SK-N-SH (cell line): Measurements from ENCODE around the gene ZKSCAN1. TPM values are rescaled to one million over a fixed set of nuclear protein-coding genes. Genes with fewer than 3 reads are reported as not detected.

ENCODE experiments used
- CTCF ChIA-PET: fragments of 300-600, 350-600 bp; formaldehyde crosslinking; extraction: SDS; loops from one replicate; lab custom pipeline; 2021; lab: Yijun Ruan, JAX
- POLR2A ChIA-PET: fragments of 350-600 bp; sonication (Branson Sonifier 250); formaldehyde crosslinking; extraction: SDS; loops from one replicate; lab custom pipeline; 2020; ENCODE audit warnings: antibody characterized with exemption, inconsistent platforms; lab: Yijun Ruan, JAX
- DNase-seq: peaks from one replicate; pipeline ENCODE4 v3.0.0; 2012
- H2AFZ ChIP-seq: fragments of 200-600 bp; sonication (generic); 2 replicates; pipeline ENCODE4 v1.8.1; 2016; ENCODE audit warnings: antibody characterized with exemption, mild to moderate bottlenecking, low read depth
- H3F3A ChIP-seq: fragments of 200-600 bp; sonication (generic); replicated peaks from 2 replicates; pipeline ENCODE3; 2016; ENCODE audit warnings: antibody characterized with exemption, mild to moderate bottlenecking; ENCODE audit not compliant: insufficient read depth
- H3K27ac ChIP-seq, 2 experiments: fragments of 200-500 bp in 1 of 2; fragments of 200-600 bp in 1 of 2; sonication (Bioruptor generic) in 1 of 2; sonication (generic), shearing (Covaris generic) in 1 of 2; 2 replicates each; pipeline versions ENCODE4 v1.5.1 to v1.6.1; 2014 to 2016; ENCODE audit warnings: low read depth in 2 of 2, inconsistent platforms in 1 of 2, low read length in 1 of 2, mild to moderate bottlenecking in 1 of 2, mixed read lengths in 1 of 2
- H3K27me3 ChIP-seq: fragments of 200-600 bp; sonication (generic), shearing (Covaris generic); 2 replicates; pipeline ENCODE4 v1.6.1; 2016; ENCODE audit warnings: mixed run types; ENCODE audit not compliant: insufficient read depth
- H3K36me3 ChIP-seq, 2 experiments: fragments of 200-500 bp in 1 of 2; fragments of 200-600 bp in 1 of 2; sonication (Bioruptor generic) in 1 of 2; sonication (generic) in 1 of 2; replicated peaks in 1 of 2; 2 replicates each; pipeline versions ENCODE3 to v1.5.1; 2014 to 2016; ENCODE audit warnings: low read length in 1 of 2, mild to moderate bottlenecking in 1 of 2; ENCODE audit not compliant: insufficient read depth in 2 of 2, control insufficient read depth in 1 of 2
- H3K4me1 ChIP-seq, 2 experiments: fragments of 200-500 bp in 1 of 2; fragments of 200-600 bp in 1 of 2; sonication (Bioruptor generic) in 1 of 2; sonication (generic), shearing (Covaris generic) in 1 of 2; 2 replicates each; pipeline versions ENCODE4 v1.5.1 to v1.6.1; 2014 to 2016; ENCODE audit warnings: low read depth in 1 of 2, low read length in 1 of 2, mixed run types in 1 of 2; ENCODE audit not compliant: insufficient read depth in 2 of 2, control insufficient read depth in 1 of 2
- H3K4me2 ChIP-seq: fragments of 200-600 bp; sonication (generic), shearing (Covaris generic); 2 replicates; pipeline ENCODE4 v1.6.1; 2017; ENCODE audit warnings: mixed run types
- H3K4me3 ChIP-seq, 2 experiments: fragments of 200-500 bp in 1 of 2; fragments of 200-600 bp in 1 of 2; sonication (Bioruptor generic) in 1 of 2; sonication (generic), shearing (Covaris generic) in 1 of 2; 2 replicates each; pipeline versions ENCODE4 v1.5.1 to v1.8.1; 2014 to 2016; ENCODE audit warnings: low read depth in 2 of 2, inconsistent platforms in 1 of 2, low read length in 1 of 2, mild to moderate bottlenecking in 1 of 2, mixed read lengths in 1 of 2, moderate library complexity in 1 of 2
- H3K79me2 ChIP-seq: fragments of 200-600 bp; sonication (generic); 2 replicates; pipeline ENCODE4 v1.8.1; 2017; ENCODE audit warnings: mild to moderate bottlenecking; ENCODE audit not compliant: insufficient read depth
- H3K9ac ChIP-seq: fragments of 200-600 bp; sonication (generic); 2 replicates; pipeline ENCODE4 v1.6.1; 2017; ENCODE audit warnings: mixed run types
- H3K9me2 ChIP-seq: fragments of 200-600 bp; sonication (generic); 2 replicates; pipeline ENCODE4 v1.6.1; 2017; ENCODE audit warnings: mixed run types
- H3K9me3 ChIP-seq: fragments of 200-600 bp; sonication (generic); 2 replicates; pipeline ENCODE4 v1.6.1; 2017; ENCODE audit warnings: mixed run types, mild to moderate bottlenecking, moderate library complexity
- H4K20me1 ChIP-seq: fragments of 200-600 bp; sonication (generic); 2 replicates; pipeline ENCODE4 v1.6.1; 2017; ENCODE audit warnings: mild to moderate bottlenecking, mixed run types; ENCODE audit not compliant: insufficient read depth
- CHD2 ChIP-seq: fragments of 150-350 bp; IDR thresholded peaks from 2 replicates; pipeline ENCODE4 v1.6.1; 2018; ENCODE audit warnings: low read length; ENCODE audit not compliant: partially characterized antibody
- EP300 ChIP-seq, 2 experiments: IDR thresholded peaks; 2 replicates each; pipeline versions ENCODE4 v1.4.0 to v1.6.1; 2012; ENCODE audit warnings: borderline replicate concordance in 1 of 2, low read depth in 1 of 2, low read length in 1 of 2
- EZH2phosphoT487 ChIP-seq: fragments of 200-600 bp; sonication (generic); IDR thresholded peaks from 2 replicates; pipeline ENCODE4 v1.6.1; 2017; ENCODE audit warnings: low read depth, mixed run types, mild to moderate bottlenecking, antibody characterized with exemption, moderate library complexity, borderline replicate concordance
- GATA2 ChIP-seq: sonication (generic); formaldehyde crosslinking; IDR thresholded peaks from 2 replicates; pipeline ENCODE4 v1.5.0; 2020; ENCODE audit warnings: mild to moderate bottlenecking, missing genetic modification reagents
- JUND ChIP-seq: IDR thresholded peaks from 2 replicates; pipeline ENCODE4 v1.4.0; 2012
- MXI1 ChIP-seq: IDR thresholded peaks from 2 replicates; pipeline ENCODE4 v1.6.1; 2012; ENCODE audit warnings: mild to moderate bottlenecking, low read depth, low read length, improper control_type of control experiment
- NFIC ChIP-seq: IDR thresholded peaks from 2 replicates; pipeline ENCODE4 v1.4.0; 2012; ENCODE audit warnings: borderline replicate concordance
- NRF1 ChIP-seq: IDR thresholded peaks from 2 replicates; pipeline ENCODE4 v1.6.1; 2012; ENCODE audit warnings: low read depth, mild to moderate bottlenecking, low read length
- POLR2AphosphoS5 ChIP-seq: IDR thresholded peaks from 2 replicates; pipeline ENCODE4 v1.6.1; 2012; ENCODE audit warnings: low read depth, low read length
- RAD21 ChIP-seq: IDR thresholded peaks from 2 replicates; pipeline ENCODE4 v1.6.1; 2012; ENCODE audit warnings: mild to moderate bottlenecking, low read length
- RCOR1 ChIP-seq: fragments of 150-350 bp; IDR thresholded peaks from 2 replicates; pipeline ENCODE4 v1.6.1; 2017; ENCODE audit warnings: antibody characterized with exemption, low read length
- SIN3A ChIP-seq: IDR thresholded peaks from 2 replicates; pipeline ENCODE4 v1.6.1; 2012; ENCODE audit warnings: low read depth, mild to moderate bottlenecking, low read length, moderate library complexity, borderline replicate concordance
- SMC3 ChIP-seq: IDR thresholded peaks from 2 replicates; pipeline ENCODE4 v1.6.1; 2012; ENCODE audit warnings: low read depth, low read length, improper control_type of control experiment
- TAF1 ChIP-seq: IDR thresholded peaks from 2 replicates; pipeline ENCODE4 v1.6.1; 2012; ENCODE audit warnings: low read depth, mild to moderate bottlenecking, low read length, moderate library complexity, borderline replicate concordance
- YY1 ChIP-seq: IDR thresholded peaks from 2 replicates; pipeline ENCODE4 v1.4.0; 2012; ENCODE audit warnings: low read depth, mild to moderate bottlenecking
- WGBS: methylation state at CpG from one replicate; pipeline ENCODE4 v1.1.6; 2017; ENCODE audit warnings: low lambda C conversion rate; 5-methylcytosine and 5-hydroxymethylcytosine counted together
- polyA plus RNA-seq, 3 experiments: library from polyadenylated mRNA; depleted of rRNA; stranded (reverse); fragments of >200 nt; gene quantifications; 2 replicates each; pipeline ENCODE4 v1.2.3, GENCODE V29; 2012
- TF ChIP-seq, protein P1 (sequence below): fragments of 150-350 bp; IDR thresholded peaks from 2 replicates; pipeline ENCODE4 v1.6.1; 2016; ENCODE audit warnings: mild to moderate bottlenecking, low read depth, low read length
- TF ChIP-seq, protein P2 (sequence below): IDR thresholded peaks from 2 replicates; pipeline ENCODE4 v1.4.0; 2012; ENCODE audit warnings: low read depth
- TF ChIP-seq, protein P3 (sequence below): IDR thresholded peaks from 2 replicates; pipeline ENCODE4; 2012
- TF ChIP-seq, protein P4 (sequence below): fragments of 200-600 bp; sonication (generic); IDR thresholded peaks from 2 replicates; pipeline ENCODE4 v1.6.1; 2017; ENCODE audit warnings: antibody characterized with exemption, mild to moderate bottlenecking, moderate library complexity

ZKSCAN1 gene
- polyA plus RNA-seq, 1 of the 3 experiments (the other 2 are of a cell fraction), result 21.1 TPM

DNA sequence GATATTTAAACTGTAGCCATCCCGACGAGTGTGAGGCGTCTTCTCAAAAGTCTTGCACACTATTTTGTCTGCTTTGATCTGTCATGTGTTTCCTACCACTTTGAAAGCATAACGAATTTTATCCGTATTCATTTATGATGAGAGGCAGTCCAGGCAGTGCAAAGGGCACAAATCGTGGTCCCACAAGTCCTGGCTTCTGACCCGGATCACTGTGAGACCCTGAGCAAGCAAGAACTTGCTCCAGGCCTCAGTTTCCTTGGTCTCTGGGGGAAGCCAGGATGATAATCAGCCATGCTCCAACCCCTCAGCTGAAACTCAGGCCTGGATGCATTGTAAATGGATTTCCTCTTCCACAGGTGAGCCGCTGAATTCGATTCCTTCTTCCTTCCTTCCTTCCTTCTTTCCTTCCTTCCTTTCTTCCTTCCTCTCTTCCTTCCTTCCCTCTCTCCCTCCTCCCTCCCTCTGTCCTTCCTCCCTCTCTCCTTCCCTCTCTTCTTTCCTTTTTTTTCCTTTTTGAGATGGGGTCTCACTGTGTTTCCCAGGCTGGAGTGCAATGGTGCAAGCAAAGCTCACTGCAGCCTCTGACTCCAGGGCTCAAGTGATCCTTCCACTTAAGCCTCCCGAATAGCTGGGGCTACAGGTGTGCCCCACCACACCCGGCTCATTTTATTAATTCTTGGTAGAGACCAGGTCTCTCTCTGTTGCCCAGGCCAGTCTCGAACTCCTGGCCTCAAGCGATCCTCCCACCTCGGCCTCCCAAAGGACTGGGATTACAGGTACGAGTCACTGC lies 18.4 kb upstream of the ZKSCAN1 start:
- Histone ChIP-seq H2AFZ (peak overlapping the region; percentile 63; the same call in 1 of the 2 replicates), H3K4me2 (no peak overlapping the region), H3K79me2 (no peaks in the 10 kb centered on the region), H3K36me3 (no peaks in the 10 kb centered on the region), H3K9me2 (no peaks in the 10 kb centered on the region), H3K9ac (no peak overlapping the region), H3K27ac (no peak overlapping the region), H3K4me3 (no peak overlapping the region), H3K27me3 (peaks cover 7% of the 10 kb centered on the region; the same call in 1 of the 2 replicates), H3K9me3 (no peaks in the 10 kb centered on the region), H3K4me1 (no peaks in the 10 kb centered on the region; a peak in 1 of 4 replicates), H4K20me1 (no peaks in the 10 kb centered on the region), H3F3A (no peaks in the 10 kb centered on the region)
- no peak for DNase-seq
- CTCF ChIA-PET, result interaction anchor here (0.6 to 5.7 kb wide), 9 partner anchors 11 to 506 kb away, joined by 4 to 60 read pairs (median 5); partner anchors contain the start of genes GJC3 and ZSCAN21
- POLR2A ChIA-PET, result interaction anchor here (1.0 to 2.2 kb wide), 2 partner anchors 19 to 91 kb away, joined by 3 to 21 read pairs; partner anchors contain the start of gene ZKSCAN1
- WGBS, result 72% methylated on average over 15 of the region's 15 CpGs
- TF ChIP-seq, protein P1, sequence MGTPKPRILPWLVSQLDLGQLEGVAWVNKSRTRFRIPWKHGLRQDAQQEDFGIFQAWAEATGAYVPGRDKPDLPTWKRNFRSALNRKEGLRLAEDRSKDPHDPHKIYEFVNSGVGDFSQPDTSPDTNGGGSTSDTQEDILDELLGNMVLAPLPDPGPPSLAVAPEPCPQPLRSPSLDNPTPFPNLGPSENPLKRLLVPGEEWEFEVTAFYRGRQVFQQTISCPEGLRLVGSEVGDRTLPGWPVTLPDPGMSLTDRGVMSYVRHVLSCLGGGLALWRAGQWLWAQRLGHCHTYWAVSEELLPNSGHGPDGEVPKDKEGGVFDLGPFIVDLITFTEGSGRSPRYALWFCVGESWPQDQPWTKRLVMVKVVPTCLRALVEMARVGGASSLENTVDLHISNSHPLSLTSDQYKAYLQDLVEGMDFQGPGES, result no peak
- TF ChIP-seq SMC3, result no peak
- TF ChIP-seq, protein P2, sequence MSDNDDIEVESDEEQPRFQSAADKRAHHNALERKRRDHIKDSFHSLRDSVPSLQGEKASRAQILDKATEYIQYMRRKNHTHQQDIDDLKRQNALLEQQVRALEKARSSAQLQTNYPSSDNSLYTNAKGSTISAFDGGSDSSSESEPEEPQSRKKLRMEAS, result no peak
- no peak for TF ChIP-seq EZH2phosphoT487
- no peak for TF ChIP-seq EP300 (IDR thresholded peaks at IDR 0.05; ENCODE audit: borderline replicate concordance in 1 of 2, low read depth in 1 of 2, low read length in 1 of 2)
- no peak for TF ChIP-seq YY1
- TF ChIP-seq, protein P3, sequence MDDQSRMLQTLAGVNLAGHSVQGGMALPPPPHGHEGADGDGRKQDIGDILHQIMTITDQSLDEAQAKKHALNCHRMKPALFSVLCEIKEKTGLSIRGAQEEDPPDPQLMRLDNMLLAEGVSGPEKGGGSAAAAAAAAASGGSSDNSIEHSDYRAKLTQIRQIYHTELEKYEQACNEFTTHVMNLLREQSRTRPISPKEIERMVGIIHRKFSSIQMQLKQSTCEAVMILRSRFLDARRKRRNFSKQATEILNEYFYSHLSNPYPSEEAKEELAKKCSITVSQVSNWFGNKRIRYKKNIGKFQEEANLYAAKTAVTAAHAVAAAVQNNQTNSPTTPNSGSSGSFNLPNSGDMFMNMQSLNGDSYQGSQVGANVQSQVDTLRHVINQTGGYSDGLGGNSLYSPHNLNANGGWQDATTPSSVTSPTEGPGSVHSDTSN, result no peak
- TF ChIP-seq RCOR1, result no peak
- no peak for TF ChIP-seq POLR2AphosphoS5
- no peak for TF ChIP-seq NFIC
- no peak for TF ChIP-seq RAD21
- TF ChIP-seq JUND, result no peak
- TF ChIP-seq NRF1, result no peak
- TF ChIP-seq TAF1, result no peak
- TF ChIP-seq CHD2, result no peak
- TF ChIP-seq, protein P4, sequence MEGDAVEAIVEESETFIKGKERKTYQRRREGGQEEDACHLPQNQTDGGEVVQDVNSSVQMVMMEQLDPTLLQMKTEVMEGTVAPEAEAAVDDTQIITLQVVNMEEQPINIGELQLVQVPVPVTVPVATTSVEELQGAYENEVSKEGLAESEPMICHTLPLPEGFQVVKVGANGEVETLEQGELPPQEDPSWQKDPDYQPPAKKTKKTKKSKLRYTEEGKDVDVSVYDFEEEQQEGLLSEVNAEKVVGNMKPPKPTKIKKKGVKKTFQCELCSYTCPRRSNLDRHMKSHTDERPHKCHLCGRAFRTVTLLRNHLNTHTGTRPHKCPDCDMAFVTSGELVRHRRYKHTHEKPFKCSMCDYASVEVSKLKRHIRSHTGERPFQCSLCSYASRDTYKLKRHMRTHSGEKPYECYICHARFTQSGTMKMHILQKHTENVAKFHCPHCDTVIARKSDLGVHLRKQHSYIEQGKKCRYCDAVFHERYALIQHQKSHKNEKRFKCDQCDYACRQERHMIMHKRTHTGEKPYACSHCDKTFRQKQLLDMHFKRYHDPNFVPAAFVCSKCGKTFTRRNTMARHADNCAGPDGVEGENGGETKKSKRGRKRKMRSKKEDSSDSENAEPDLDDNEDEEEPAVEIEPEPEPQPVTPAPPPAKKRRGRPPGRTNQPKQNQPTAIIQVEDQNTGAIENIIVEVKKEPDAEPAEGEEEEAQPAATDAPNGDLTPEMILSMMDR, result no peak
- no peak for TF ChIP-seq MXI1
- no peak for TF ChIP-seq GATA2
- no peak for TF ChIP-seq SIN3A
